Keratinocyte (primary cell): Measurements from ENCODE around the gene MAOB.

Experiments used
- CTCF ChIP-seq, 3 experiments: IDR thresholded peaks in 1 of 3; conservative IDR thresholded peaks in 1 of 3; optimal IDR thresholded peaks in 1 of 3; 2 replicates in 2 of 3; 3 replicates in 1 of 3; pipeline versions ENCODE3 to v1.5.1; 2011; ENCODE audit warnings: low read length in 3 of 3, mild to moderate bottlenecking in 3 of 3, moderate library complexity in 2 of 3, control low read depth in 1 of 3, inconsistent platforms in 1 of 3; ENCODE audit not compliant: insufficient read depth in 2 of 3; ENCODE audit errors: extremely low read depth in 1 of 3
- EZH2 ChIP-seq: IDR thresholded peaks from one replicate; pipeline ENCODE4 v1.6.1; 2012; ENCODE audit warnings: inconsistent platforms, mild to moderate bottlenecking, low read length, moderate library complexity

GRCh38 chrX:43809463-43809862, 72.8 kb downstream of the MAOB start:
- TF ChIP-seq CTCF (optimal IDR thresholded peaks at IDR 0.05 in 1 of 3, IDR thresholded peaks at IDR 0.05 in 1 of 3, conservative IDR thresholded peaks at IDR 0.05 in 1 of 3; ENCODE audit: extremely low read depth in 1 of 3, insufficient read depth in 2 of 3, low read length in 3 of 3) (no peak), EZH2 (no peak)
